ENCODE measurements around the gene SLC22A2.
"Not testable (repeated sequence)": the region's sequence is repeated elsewhere in the genome, so short reads cannot be mapped to it uniquely, and the experiment has no call there.

SLC22A2 gene

GRCh38 chr6:160248538-160248937, 10.1 kb downstream of the SLC22A2 start:
- no peak for DNase-seq (ENCODE audit: low read depth)

DNA sequence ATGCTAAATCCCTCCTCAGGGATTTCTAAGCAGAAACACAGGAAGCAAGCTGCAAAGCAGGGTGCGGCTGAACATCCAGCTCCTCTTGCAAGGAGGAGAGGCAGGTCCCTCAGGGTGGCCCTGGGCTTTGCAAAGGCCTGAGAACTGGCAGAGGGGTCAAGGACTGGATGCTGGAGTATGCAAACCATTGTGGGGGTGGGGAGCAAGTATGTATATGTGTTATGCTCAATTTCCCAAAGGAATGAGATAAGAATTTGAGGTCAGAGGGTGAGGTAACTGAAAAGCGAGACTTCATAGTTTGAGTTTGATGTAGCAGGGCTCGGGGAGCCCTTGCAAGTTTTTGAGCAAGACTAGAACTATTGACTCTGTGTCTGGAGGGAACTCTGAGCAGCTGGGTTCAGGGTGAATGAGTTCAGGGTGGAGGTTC, 11.2 kb downstream of the SLC22A2 start:
- DNase-seq (ENCODE audit: low read depth): no peak

DNA sequence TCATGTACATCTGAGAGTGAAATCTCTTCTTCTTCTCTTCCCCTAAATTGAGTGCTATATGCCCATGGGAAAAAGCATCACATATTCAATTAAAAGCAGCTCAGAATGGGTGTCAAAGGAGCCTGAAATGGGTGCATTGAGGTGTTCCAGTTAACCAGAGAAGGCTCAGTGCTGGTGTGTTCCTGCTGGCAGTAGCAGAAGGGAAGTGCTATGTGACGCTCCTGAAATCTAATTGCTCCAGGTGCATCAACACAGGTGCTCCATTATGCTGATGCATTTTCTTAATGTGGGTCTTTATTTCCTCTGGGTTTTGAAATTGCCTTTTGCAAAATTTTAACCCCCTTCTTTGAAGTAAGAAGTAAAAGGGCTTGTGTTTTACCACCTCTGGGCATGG, 17.9 kb downstream of the SLC22A2 start:
- no peak for DNase-seq (ENCODE audit: low read depth)

DNA sequence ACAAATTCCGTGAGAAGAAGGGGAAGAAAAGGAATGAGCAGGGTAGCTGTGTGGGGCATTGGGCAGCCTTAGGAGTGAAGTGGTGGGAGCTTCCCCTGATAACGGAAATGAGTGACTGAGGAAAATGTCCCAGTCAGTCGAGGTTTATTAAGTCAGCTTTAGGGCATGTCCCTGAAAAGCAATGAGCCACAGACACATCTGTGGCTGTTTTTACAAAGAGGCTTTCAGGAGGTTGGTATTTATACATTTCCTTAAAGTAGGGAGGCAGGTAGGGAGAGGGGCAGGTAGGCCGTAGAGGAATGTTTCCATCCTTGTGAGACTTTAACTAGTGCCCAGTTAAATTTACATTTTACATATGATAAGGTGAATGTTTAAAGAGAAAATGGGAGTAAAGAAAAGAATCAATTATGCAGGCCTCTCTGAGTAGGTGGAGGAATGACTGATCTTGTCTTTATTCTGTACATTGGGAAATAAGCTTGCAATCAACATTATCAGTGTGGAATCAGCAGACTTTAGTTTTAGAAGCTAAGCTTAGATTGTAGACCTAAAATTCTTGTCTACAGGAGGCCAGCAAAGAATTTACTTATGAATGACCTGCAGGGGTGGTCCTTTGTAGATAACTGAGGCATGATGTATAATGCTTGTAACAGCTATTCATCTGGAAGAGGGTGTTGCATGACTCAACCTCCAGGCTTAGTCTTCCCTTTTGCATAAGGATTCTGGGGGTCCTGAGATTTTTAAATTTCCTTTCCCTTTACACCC, 18.5 kb downstream of the SLC22A2 start:
- no peak for DNase-seq (ENCODE audit: low read depth)

DNA sequence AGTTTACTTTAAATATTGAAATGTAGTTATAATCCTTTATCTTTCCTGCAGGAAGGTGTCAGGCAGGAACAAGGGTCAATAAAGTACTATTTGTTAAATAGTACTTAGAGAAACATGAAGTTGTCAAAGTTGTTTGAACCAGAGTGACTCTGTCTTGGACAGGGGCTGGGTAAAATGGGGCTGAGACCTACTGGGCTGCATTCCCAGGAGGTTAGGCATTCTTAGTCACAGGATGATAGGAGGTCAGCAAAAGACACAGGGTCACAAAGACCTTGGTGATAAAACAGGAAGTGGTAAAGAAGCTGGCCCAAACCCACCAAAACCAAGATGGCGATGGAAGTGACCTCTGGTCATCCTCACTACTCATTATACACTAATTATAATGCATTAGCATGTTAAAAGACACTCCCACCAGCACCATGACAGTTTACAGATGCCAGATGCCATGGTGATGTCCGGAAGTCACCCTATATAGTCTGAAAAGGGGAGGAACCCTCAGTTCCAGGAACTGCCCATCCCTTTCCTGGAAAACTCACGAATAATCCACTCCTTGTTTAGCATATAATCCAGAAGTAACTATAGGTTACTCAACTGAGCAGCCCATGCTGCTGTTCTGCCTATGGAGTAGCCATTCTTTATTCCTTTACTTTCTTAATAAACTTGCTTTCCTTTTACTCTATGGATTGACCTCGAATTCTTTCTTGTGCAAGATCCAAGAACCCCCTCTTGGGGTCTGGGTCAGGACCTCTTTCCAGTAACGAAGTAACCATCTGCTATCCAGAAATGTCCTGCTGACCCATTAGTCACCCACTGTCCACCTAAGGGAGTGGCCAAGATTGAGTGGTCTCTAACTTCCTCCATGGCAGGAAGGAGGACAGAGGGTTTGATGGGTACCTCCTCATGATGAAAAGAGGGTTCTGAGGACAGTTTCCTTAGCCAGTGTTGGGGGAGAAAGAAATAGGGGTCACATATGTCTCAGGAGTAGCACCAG, 19.6 kb downstream of the SLC22A2 start:
- DNase-seq (ENCODE audit: low read depth): peak; percentile 23

- DNase-seq (ENCODE audit: low read depth): no peak
Measured at GRCh38 chr6:160238278-160238711, 20.3 kb downstream of the SLC22A2 start.

- peak; percentile 12 for DNase-seq (ENCODE audit: low read depth)
Measured at GRCh38 chr6:160237597-160238275, 20.9 kb downstream of the SLC22A2 start.

- DNase-seq (ENCODE audit: low read depth): not testable (repeated sequence)
Measured at GRCh38 chr6:160236235-160236872, 22.3 kb downstream of the SLC22A2 start.

DNA sequence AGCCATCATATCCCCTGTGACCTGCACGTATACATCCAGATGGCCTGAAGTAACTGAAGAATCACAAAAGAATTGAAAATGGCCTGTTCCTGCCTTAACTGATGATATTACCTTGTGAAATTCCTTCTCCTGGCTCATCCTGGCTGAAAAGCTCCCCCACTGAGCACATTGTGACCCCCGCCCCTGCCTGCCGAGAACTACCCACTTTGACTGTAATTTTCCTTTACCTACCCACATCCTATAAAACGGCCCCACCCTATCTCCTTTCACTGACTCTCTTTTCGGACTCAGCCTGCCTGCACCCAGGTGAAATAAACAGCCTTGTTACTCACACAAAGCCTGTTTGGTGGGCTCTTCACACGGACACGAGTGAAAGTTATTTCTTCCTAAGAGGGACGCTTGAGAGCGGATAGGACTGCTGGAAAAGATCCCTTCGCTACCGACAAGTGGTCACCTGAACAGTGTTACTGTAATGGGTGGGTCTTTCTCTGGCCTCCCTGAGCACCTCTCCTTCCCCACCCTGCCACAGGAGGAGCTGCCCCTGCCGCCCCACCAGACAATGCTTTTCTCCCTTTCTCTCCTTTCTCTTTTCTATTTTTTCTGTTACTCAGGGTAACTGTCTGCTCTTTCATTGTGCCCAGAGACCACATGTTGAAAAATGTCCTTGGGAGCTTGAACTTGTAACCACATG, 24.5 kb downstream of the SLC22A2 start:
- DNase-seq (ENCODE audit: low read depth): not testable (repeated sequence)

DNA sequence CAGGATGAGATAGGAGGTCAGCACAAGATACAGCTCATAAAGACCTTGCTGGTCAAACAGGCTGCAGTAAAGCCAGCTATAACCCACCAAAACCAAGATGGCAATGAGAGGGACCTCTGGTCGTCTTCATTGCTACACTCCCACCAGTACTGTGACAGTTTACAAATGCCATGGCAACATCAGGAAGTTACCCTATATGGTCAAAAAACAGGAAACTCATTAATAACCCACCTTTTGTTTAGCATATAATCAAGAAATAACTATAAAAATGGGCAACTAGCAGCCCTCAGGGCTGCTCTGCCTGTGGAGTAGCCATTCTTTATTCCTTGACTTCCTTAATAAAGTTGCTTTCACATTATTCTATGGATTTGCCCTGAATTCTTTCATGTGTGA, 30.9 kb downstream of the SLC22A2 start:
- no peak for DNase-seq (ENCODE audit: low read depth)

DNA sequence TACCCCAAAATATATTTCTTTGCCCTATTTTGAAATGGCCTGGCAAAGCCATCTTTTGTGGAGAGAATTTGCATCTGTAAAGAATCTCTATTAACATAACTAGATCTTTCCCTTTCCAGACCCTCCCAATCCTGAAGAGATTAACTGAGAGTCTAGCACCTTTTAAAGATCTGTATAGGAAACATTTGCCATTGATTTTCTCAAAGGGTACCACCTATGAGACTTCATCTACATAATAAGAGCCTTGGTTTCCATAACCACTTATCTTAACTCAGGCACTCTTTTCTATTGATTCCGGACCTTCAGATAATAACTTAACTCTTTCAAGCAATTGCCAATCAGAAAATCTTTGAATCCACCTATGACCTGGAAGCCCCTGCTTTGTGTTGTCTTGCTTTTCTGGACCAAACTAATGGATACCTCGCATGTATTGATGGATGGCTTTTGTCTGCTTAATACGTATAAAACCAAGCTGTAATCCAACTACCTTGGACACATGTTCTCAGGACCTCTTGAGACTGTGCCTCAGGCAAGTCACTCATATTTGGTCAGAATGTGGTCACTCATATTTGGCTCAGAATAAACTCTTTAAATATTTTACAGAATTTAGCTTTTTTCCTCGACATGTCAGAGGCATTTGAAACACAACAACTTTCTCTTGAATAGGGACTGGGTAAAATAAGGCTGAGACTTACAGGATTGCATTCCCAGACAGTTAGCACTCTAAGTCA, 31.4 kb downstream of the SLC22A2 start:
- DNase-seq (ENCODE audit: low read depth): no peak

DNA sequence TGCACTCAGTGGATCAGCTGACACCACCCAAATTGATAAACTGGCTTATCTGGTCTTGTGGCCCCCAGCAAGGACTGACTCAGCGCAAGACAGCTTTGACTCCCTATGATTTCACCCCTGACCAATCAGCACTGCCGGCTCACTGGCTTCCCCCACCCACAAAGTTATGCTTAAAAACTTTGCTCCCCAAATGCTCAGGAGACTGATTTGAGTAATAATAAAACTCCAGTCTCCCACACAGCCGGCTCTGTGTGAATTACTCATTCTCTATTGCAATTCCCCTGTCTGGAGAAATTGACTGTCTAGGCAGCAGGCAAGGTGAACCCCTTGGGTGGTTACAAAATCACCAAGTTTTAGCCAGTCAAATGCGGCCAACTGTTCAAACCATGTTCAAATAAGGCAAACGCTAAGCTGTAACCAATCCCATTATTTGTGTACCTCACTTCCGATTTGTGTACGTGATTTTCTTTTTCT, 32.5 kb downstream of the SLC22A2 start:
- no peak for DNase-seq (ENCODE audit: low read depth)

DNA sequence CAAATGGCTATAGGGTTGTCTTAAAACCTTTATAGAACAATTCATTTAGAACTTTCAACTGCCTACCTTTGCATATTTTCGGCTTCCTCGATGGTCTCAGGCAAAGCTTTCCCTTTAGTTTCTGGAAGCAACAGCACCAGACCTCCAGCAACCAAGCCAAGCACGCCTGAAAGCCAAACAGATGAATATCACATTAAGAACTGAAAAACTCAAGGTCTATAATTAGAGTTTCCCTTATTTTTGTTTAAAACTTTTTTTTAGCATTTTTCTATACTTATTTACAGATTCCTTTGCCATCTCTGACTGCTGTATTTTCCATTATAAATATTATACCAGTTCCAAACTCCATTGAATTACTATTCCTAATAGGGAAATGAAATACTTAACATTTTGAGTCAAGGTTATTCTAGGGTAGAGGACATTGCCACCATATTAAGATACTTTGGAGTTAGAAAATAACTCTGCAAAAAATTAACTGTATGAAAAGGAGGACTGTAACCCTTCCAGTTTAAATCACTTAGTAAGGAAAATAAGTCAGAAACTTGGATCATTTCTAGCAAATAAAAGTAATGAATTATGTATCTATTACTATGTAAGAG, 33.9 kb downstream of the SLC22A2 start:
- no peak for DNase-seq (ENCODE audit: low read depth)

GRCh38 chr6:160222491-160222890, 36.1 kb downstream of the SLC22A2 start:
- no peak for DNase-seq (ENCODE audit: low read depth)

DNA sequence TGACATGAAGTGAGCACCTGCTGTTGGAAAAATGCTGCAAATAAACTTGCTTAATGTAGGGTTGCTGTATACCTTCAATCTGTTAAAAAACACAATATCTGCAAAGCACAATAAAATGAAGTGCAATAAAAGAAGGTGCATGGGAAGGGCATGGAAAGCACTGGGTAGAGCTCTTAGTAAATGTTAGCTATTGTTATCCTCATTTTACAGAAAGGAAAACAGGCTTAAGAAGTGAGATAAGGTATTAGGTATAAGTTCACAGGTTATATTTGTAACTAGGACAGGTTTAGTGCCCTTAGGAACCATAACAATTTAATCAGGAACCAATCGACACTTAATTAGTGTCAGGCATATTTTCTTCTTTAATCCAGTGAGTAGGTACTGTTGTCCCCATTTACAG, 36.7 kb downstream of the SLC22A2 start:
- no peak for DNase-seq (ENCODE audit: low read depth)

GRCh38 chr6:160221423-160221822, 37.2 kb downstream of the SLC22A2 start:
- DNase-seq (ENCODE audit: low read depth): no peak

GRCh38 chr6:160218810-160219209, 39.8 kb downstream of the SLC22A2 start:
- no peak for DNase-seq (ENCODE audit: low read depth)

- DNase-seq (ENCODE audit: low read depth): no peak
Measured at GRCh38 chr6:160217863-160218262, 40.8 kb downstream of the SLC22A2 start.

DNA sequence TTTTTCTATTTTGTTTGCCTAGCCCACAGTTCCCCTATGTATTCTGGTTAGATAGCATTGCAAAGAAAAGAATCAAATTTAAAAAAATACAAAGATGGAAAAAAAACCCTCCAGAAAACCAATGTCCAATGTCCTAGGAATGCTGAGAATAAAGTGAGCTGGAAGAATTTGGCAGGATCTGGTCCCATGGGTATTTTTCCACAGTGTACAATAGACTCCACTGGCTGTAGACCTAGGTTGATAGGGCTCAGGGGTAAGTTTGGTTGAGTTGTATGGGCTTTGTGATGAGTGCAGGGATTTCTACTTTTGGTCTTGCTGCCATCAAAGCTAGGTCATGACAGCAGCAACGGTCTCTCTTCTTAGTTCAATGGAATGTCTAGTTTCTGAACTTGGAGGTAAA, 41.5 kb downstream of the SLC22A2 start:
- no peak for DNase-seq (ENCODE audit: low read depth)

DNA sequence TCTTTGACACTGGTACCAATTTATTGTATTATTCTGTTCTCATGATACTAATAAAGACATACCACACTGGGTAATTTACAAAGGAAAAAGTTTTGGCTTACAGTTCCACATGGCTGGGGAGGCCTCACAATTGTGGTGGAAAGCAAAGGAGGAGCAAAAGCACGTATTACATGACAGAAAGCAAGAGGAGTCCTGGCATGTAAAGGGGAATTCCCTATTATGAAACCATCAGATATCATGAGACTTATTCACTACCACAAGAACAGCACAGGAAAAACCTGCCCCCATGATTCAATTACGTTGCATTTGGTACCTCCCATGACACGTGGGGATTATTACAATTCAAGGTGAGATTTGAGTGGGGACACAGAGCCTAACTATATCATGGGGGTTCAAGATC, 43.4 kb downstream of the SLC22A2 start:
- DNase-seq (ENCODE audit: low read depth): no peak
